OCI-LY1 (cell line): Measurements from ENCODE around the gene SUGP2.

Experiments used
- EZH2 ChIP-seq: fragments of 200-600 bp; sonication (generic), shearing (Covaris generic); IDR thresholded peaks from 2 replicates; pipeline ENCODE4 v1.8.0; 2017; ENCODE audit warnings: borderline replicate concordance, mixed run types, mild to moderate bottlenecking, antibody characterized with exemption, low read length, moderate library complexity, mixed read lengths
- TF ChIP-seq, protein P1 (sequence below): fragments of 200-600 bp; sonication (generic), shearing (Covaris generic); IDR thresholded peaks from 2 replicates; pipeline ENCODE4 v1.5.1; 2017; ENCODE audit warnings: mild to moderate bottlenecking, antibody characterized with exemption, low read length, moderate library complexity, mixed read lengths

DNA sequence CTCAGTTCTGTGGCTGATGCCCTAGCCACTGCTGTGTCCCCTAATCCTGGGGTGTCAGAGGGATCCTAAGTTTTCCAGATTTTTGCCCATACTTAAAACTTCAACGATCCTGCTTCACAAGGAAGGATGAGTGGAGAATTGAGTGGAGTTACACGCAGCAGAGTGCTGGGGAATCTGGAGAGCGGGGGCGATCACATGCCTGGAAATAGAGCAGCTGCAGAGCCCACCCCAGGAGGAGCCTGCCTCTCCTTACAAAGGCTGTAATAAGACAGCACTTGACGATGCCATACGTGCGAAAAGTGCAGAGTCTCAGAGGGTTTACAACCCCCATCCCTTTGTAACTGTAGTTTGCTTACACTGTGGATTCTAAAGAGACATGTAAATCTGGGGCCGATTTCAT lies 40.6 kb downstream of the SUGP2 start:
- TF ChIP-seq, protein P1, sequence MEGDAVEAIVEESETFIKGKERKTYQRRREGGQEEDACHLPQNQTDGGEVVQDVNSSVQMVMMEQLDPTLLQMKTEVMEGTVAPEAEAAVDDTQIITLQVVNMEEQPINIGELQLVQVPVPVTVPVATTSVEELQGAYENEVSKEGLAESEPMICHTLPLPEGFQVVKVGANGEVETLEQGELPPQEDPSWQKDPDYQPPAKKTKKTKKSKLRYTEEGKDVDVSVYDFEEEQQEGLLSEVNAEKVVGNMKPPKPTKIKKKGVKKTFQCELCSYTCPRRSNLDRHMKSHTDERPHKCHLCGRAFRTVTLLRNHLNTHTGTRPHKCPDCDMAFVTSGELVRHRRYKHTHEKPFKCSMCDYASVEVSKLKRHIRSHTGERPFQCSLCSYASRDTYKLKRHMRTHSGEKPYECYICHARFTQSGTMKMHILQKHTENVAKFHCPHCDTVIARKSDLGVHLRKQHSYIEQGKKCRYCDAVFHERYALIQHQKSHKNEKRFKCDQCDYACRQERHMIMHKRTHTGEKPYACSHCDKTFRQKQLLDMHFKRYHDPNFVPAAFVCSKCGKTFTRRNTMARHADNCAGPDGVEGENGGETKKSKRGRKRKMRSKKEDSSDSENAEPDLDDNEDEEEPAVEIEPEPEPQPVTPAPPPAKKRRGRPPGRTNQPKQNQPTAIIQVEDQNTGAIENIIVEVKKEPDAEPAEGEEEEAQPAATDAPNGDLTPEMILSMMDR: no peak
- TF ChIP-seq EZH2: no peak
